C4-2B (cell line): ENCODE results near the gene CCDC3.

Experiments
- H3K27ac ChIP-seq: fragments of 450-650 bp; 2 replicates; pipeline ENCODE4 v1.5.1; 2017
- CTCF ChIP-seq: fragments of 450-650 bp; conservative IDR thresholded peaks from 2 replicates; pipeline ENCODE4 v1.5.1; 2017; ENCODE audit warnings: mild to moderate bottlenecking
- ZFX ChIP-seq: fragments of 450-650 bp; IDR thresholded peaks from 2 replicates; pipeline ENCODE4 v1.6.1; 2017

CCDC3 gene

GRCh38 chr10:12896251-12896650 lies 105.3 kb downstream of the CCDC3 start:
- no peak for TF ChIP-seq CTCF
- TF ChIP-seq ZFX = no peak
- no peak overlapping the region for H3K27ac ChIP-seq

GRCh38 chr10:12892924-12893323 lies 108.6 kb downstream of the CCDC3 start:
- no peak overlapping the region for H3K27ac ChIP-seq
- TF ChIP-seq CTCF = no peak
- TF ChIP-seq ZFX = no peak

- H3K27ac ChIP-seq = no peak overlapping the region
- no peak for TF ChIP-seq CTCF
- TF ChIP-seq ZFX = no peak
Observed at GRCh38 chr10:12890958-12891357, 110.6 kb downstream of the CCDC3 start.

- H3K27ac ChIP-seq = no peak overlapping the region
- TF ChIP-seq ZFX (no peak), CTCF (no peak)
Observed at GRCh38 chr10:12888470-12888869, 113.0 kb downstream of the CCDC3 start.

GRCh38 chr10:12887780-12888179 lies 113.7 kb downstream of the CCDC3 start:
- no peak overlapping the region for H3K27ac ChIP-seq
- TF ChIP-seq CTCF (no peak), ZFX (no peak)

- no peak for TF ChIP-seq ZFX
- TF ChIP-seq CTCF = no peak
Observed at GRCh38 chr10:12884851-12885250, 116.7 kb downstream of the CCDC3 start.

GRCh38 chr10:12880423-12880822 lies 121.1 kb downstream of the CCDC3 start:
- no peak overlapping the region for H3K27ac ChIP-seq

More at GRCh38 chr10:12884851-12885250, 116.7 kb downstream of the CCDC3 start:
- H3K27ac ChIP-seq = no peak overlapping the region

More at GRCh38 chr10:12880423-12880822, 121.1 kb downstream of the CCDC3 start:
- no peak for TF ChIP-seq ZFX
- no peak for TF ChIP-seq CTCF
